ENCODE data around the gene TMEM40.
A peak's percentile ranks its signal among the peaks of the same experiment; 100 is the strongest.
"Not testable (repeated sequence)": the region's sequence is repeated elsewhere in the genome, so short reads cannot be mapped to it uniquely, and the experiment has no call there.

Gene TMEM40

GRCh38 chr3:12759097-12759679 lies at the start of gene TMEM40:
TMEM40 (minus strand) TSS chr3:12759259; CDS start chr3:12749832, 9,427 bp downstream.
- DNase-seq (ENCODE audit: low read depth in 2 of 2) = no peak

GRCh38 chr3:12808587-12808986 lies 49.5 kb upstream of the TMEM40 start:
- DNase-seq (ENCODE audit: low read depth in 2 of 2) = no peak

DNA sequence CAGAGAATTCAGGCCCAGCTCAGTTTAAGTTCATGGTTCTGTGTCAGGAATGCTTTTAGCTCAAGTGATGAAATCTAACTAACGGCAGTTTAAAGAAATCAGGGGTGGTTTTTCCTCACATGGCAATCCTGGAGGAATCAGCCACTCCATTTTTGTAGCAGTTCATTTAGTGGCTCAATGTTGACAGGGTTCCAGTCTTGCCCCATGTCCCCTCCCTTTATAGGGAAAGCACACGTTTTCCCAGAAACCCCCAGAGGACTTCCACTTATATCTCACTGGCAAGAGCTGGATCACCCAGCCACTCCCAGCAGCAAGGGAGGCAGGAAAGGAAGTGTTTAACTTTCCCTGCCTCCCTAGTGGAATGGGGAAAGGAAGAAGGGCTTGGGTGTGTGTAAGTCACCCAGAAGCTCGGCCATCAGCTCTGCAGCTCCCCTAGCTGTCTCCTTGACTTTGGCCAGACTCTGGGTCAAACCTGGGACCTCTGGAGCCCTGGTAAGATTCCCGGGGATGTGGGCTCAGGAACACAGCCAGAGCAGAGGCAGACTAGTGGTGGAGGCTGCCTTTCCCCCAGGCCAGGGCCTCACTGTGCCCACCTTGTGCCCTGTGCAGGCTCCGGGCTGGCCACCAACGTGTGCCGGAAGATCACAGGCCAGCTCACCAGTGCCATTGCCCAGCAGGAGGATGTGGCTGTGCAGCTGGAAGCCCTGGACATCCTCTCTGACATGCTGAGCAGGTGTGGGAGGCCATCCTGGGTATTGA lies 48.7 kb upstream of the TMEM40 start:
- no peak for DNase-seq (ENCODE audit: low read depth in 2 of 2)

GRCh38 chr3:12807066-12807465 lies 48.0 kb upstream of the TMEM40 start:
- no peak for DNase-seq (ENCODE audit: low read depth in 2 of 2)

DNA sequence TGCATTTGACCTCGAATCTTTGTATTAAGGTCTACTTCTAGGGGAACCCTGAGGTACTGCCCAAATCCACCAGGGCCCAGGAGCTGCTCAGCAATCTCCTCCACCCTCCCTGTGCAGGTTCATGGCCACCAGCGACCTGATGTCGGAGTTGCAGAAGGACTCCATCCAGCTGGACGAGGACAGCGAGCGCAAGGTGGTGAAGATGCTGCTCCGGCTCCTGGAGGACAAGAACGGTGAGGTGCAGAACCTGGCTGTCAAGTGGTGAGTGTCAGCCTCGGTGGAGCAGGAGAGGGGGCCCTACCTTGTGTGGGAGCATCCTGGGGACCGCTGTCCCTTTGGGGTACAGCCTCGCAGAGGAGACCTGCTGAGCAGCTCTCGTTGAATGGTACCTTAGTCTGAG lies 44.3 kb upstream of the TMEM40 start:
- DNase-seq (ENCODE audit: low read depth in 2 of 2) = no peak

DNA sequence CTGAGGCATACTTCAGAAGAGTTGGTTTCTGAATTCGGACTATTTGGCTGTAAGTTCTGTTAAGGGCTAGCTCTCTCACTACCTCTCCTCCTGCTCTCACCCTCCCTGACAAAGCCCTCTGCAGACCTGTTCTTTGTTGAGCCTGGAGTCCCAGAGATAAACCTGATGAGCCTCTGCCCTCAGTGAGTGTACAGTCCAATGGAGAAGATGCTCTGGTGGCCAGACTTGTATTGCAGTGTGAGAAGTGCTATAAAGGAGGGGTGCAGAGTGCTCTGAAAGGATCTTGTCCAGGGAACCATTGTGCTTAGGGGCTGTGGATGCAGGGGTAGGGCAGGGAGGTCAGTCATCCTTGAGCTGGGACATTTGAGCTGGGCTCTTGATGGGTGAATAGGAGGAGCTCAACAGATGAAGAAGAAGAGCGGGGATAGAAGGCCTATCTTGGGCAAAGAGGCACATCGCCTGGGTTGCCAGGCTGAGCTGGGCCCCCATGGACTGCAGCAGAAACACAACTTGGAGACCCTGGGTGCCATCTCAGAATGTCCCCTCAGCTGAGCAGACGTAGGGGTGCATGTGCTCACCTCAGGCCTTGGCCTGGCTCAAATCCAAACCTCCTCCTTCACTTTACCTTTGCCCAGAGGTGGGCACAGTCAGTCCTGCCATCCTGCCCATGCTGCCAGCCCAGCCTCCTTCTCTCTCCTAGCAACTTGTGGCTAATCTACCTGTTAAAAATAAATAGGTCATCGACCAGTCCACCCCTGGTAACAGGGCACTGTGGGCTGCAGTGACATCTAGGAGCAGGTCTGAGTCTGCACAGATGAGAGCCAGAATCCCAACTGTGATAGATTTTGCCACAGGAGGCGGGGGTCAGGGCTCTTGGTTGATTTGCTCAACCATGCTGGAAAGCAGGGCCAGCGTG lies 40.7 kb upstream of the TMEM40 start:
- DNase-seq (ENCODE audit: low read depth in 2 of 2) = no peak

DNA sequence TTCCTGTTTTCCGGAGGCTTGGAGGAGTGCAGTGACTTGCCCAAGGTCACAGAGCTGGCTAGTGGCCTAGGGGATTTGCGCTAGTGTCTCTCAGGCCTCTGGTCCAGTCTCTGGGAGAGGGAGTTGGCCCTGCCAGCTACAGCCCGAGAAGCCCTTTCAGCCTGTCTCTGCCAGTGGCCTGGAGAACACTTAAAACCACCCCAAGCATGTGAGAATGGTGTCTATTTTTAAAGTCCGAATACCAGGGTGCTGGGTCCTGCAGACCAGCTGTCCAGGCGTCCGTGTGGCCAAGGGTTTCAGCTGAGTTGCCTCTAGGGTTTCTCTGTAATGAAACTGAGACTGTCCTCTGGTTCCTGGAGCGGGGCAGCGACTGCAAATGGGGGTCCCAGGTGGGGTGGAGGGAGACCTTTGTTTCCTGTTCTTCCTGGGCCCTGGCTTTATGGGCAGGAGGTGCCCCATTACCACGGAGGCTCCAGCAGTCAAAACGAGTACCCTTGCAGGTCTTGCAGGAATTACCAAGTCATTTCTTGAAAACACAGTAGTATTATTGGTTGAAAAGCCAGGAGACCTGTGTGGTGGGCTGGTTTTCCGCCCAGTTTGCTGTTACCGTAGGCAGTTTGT lies 39.6 kb upstream of the TMEM40 start:
- no peak for DNase-seq (ENCODE audit: low read depth in 2 of 2)

- DNase-seq (ENCODE audit: low read depth in 2 of 2) = no peak
These were observed 39.0 kb upstream of the TMEM40 start for GRCh38 chr3:12797892-12798558.

DNA sequence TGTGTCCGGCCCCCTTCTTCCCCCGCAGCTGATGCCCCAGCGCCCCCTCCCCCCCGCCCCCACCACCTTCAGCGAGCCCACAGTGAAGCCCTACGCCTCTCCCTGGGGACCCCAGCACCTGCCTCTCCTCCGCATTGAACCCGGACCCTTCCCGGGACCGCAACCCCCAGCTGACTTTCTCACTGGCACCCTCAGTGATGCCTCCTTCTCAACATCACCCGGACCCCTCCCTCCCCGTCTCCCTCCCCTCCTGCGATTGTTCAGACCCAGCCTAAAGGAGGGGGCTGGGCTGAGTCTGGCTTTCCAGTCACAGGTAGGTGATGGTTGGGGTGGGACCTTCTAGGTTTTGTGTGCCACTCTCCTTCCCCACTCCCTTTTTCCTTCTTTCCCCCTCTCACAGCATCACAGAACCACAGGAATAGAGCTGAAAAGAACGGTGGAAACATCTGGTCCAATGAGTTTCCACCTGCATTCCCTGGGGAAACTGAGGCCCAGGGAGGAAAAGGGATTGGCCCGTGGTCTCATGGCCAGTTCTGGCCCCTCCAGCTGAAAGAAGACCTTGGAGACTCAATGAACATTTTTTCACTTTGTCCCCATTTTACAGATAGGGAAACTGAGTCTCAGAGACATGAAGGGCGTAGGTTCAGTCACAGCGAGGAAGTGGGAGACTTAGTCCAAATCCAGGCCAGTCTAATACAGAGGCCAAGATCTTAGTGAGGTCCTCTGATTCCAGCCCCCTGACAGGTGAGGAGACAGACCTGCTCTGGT lies 38.2 kb upstream of the TMEM40 start:
- no peak for DNase-seq (ENCODE audit: low read depth in 2 of 2)

DNA sequence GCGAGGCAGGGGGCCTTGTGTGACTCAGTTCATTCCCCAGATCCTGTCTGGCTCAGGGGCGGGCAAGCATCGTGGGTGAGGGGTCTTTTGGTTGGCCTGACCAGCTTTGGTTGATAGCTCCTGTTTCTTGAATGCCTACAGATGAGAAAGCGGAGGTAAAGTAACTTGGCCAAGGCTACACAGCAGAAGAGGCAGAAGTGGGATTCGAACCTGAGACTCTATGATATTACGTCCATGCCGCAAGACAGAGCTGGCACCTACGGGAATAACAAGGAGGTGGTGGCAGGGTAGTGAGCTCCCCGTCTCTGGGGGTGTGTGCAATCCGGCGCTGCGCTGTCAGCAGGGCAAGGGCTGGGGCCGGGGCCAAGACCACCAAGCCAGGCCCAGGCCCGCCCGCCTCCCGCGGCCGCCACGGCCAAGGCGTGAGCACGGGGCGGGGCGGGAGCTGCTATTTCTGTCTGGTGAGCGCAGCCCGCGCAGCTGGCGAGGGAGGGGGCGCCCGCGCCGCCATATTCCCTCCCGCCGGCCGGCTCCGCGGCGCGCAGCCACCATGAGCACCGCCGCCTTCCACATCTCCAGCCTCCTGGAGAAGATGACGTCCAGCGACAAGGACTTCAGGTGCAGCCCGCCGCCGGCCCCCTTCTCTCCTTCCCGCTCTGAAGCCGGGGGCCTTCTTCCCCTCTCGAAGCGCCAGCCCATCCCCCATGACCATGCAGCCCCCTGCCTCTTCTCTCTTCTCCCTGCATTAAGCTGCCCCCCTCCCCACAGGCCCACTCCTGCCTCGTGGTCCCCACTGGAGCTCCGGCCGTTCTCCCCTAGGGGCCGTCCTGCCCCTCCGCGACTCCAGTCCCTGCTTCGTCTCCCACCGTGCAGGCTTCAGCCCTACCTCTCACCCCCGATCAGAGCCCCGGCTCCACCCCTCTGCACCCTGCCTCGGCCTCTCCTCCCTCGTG lies 37.4 kb upstream of the TMEM40 start, which contains the start of gene CAND2:
Gene CAND2, plus strand, starts transcription at position 510 of the 953 bp plus-strand sequence. Its CDS starts 41 bp downstream, at position 551.
- DNase-seq (ENCODE audit: low read depth in 2 of 2) = peak in 1 of 2 donors; percentile 23

DNA sequence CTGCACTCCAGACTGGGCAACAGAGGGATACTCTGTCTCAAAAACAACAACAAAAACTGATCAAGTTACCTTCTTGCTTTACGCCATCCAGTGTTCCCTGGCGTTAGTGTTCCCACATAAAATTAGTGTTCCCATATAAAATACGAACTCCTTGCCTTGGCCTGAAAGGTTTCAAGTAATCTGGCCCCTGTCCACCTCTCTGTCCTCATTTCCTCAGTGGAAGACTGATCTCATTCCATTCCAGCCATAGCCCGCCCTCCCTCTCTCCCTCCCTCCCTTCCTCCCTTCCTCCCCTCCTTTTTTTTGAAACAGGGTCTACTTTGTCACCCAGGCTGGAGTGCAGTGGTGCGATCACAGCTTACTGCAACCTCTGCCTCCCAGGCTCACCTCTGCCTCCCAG lies 34.6 kb upstream of the TMEM40 start:
- DNase-seq (ENCODE audit: low read depth in 2 of 2) = no peak

DNA sequence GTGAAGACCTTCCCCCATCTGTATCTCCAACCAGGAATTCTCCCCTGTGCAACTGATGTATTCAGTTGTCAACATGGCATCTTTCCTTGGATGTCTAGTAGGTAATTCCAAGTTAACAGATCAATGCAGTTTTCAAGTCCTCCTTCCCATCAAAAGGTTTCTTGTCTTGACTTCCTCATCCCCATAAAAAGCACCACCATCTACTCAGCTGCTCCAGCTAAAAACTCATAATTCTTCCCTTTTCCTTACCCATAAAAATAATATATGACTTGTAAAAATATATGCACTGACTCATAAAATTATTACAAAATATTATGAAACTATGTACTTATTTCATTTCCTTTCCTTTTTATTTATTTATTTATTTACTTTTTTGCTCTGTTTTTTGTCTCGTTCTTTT lies 32.4 kb upstream of the TMEM40 start:
- DNase-seq (ENCODE audit: low read depth in 2 of 2) = no peak

- DNase-seq (ENCODE audit: low read depth in 2 of 2) = not testable (repeated sequence)
These were observed 29.1 kb upstream of the TMEM40 start for GRCh38 chr3:12787967-12788690.

DNA sequence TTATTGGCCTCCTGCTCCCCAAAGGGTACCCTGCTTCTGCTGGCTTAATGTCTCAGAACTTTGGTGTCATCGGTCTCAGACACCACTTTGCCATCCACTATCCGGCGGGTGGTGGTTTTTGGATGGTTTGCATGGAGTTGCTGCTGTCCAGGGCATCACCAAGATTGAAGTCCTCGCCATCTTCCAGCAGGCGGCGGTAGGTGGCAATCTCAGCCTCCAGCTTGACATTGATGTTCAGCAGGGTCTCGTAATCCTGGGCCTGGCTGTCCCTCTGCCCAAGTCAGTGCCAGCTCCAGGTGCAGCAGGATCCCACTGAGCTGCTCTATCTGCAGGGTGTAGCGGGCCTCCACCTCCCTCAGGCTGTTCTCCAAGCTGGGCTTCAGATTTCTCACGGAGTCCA lies 28.3 kb upstream of the TMEM40 start:
- peak in 1 of 2 donors; percentile 69 for DNase-seq (ENCODE audit: low read depth in 2 of 2)

- DNase-seq (ENCODE audit: low read depth in 2 of 2) = no peak
These were observed 26.0 kb upstream of the TMEM40 start for GRCh38 chr3:12785096-12785495.

DNA sequence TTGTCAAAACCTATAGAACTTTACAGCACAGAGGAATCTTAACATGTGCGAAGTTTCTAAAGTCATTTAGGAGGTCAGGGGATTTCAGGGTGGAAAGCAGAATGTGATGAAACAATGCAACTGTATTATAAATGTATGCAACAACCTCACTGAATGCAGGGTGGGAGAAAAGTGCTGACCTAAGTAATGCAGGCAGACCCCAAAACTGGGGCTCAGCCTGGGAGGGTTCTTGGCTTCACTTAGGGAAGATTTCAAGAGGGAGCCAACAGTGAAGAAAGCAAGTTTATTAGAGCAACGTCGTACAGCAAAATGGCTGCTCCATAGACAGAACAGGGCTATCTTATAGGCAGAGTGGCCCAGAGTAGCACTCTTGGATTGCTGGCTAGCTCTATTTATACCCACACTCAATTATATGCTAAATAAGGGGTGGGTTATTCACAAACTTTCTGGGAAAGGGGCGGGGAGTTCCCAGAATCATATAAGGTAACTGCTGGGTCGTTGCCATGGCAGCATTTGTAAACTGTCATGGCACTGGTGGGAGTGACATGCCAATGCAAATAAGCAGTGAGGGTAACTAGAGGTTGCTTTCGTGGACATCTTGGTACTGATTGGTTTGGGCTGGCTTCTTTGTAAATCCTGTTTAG lies 23.2 kb upstream of the TMEM40 start:
- no peak for DNase-seq (ENCODE audit: low read depth in 2 of 2)

DNA sequence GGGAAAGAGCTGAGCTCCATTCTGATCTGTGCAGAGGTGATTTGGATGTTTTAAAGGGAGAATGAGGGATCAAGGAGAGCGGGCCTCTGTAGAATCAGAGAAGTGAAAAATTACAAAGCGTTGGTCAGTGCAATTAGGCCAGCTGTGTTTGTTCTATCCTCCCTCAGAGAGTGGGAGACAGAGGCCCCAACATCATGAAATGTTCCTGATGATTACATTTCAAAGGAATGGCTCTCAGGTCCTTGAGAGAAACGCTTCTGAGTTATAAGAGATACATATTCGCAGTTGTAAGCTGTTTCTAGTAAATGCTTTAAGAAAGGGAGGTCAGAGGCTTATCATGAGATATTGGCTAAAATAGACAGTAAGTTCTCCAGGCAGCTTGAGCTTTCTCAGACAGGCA lies 21.7 kb upstream of the TMEM40 start:
- no peak for DNase-seq (ENCODE audit: low read depth in 2 of 2)

DNA sequence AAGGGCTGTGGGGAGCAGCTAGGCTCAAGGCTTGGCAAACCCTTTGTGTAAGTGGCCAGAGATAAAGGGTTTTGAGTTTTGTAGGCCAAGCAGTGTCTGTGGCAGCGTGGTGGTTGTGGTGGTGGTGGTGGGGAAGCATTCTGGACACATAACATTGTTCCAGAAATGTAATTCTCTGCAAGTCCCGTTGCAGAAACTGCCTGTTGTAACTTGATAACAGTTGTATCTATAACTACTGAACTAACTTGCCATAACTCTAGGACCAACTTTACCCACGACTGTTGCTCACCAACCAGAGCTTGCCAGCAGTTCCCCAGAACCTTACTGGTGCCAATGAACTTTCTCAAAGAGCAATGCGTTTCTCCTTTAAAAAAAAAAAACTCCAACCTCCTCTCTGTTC lies 18.1 kb upstream of the TMEM40 start:
- DNase-seq (ENCODE audit: low read depth in 2 of 2) = no peak
